ENCODE data around the gene AP3S2. TPM values are rescaled to one million over a fixed set of nuclear protein-coding genes. Genes with fewer than 3 reads are reported as not detected.

Gene AP3S2
- total and polyA plus RNA-seq, 2 experiments from 2014 or later = 9.4 to 93.3 TPM

GRCh38 chr15:89904519-89904918, 10.7 kb upstream of the AP3S2 start:
- Mint-ChIP-seq H3K27me3 (ENCODE audit: insufficient read depth, low read depth, poor library complexity) (peaks cover 11% of the 10 kb centered on the region), H3K4me1 (no peaks in the 10 kb centered on the region; the same call in 2 of the 3 replicates), H3K27ac (no peak overlapping the region), H3K4me3 (no peak overlapping the region), H3K36me3 (ENCODE audit: low read depth) (peaks cover 3% of the 10 kb centered on the region; the same call in 1 of the 3 replicates), H3K9me3 (no peaks in the 10 kb centered on the region)
- Histone ChIP-seq H3K27ac (ENCODE audit: low read depth) (no peak overlapping the region), H3K36me3 (ENCODE audit: insufficient read depth) (no peaks in the 10 kb centered on the region), H3K4me2 (no peak overlapping the region), H3K27me3 (ENCODE audit: insufficient read depth) (no peaks in the 10 kb centered on the region), H2AFZ (no peak overlapping the region), H3F3A (replicated peaks; ENCODE audit: low read depth) (no peaks in the 10 kb centered on the region), H3K4me1 (ENCODE audit: insufficient read depth) (no peaks in the 10 kb centered on the region), H3K79me2 (replicated peaks; ENCODE audit: insufficient read depth) (no peaks in the 10 kb centered on the region), H3K9me2 (ENCODE audit: insufficient read depth) (no peaks in the 10 kb centered on the region), H4K20me1 (replicated peaks; ENCODE audit: insufficient read depth) (no peaks in the 10 kb centered on the region), H3K4me3 (no peak overlapping the region)
- DNase-seq (ENCODE audit: low spot score) (no peak), ATAC-seq (no peak)
- TF ChIP-seq EZH2phosphoT487 (IDR thresholded peaks at IDR 0.05; ENCODE audit: unreplicated experiment) = no peak
- no peak for TF ChIP-seq JUNB (IDR thresholded peaks at IDR 0.05; ENCODE audit: unreplicated experiment)
- no peak for TF ChIP-seq POLR2AphosphoS5 (IDR thresholded peaks at IDR 0.05; ENCODE audit: low read depth)
- TF ChIP-seq ZNF114 (CRISPR knock-in tag; IDR thresholded peaks at IDR 0.05) = no peak
- no peak for TF ChIP-seq NANOG (IDR thresholded peaks at IDR 0.05; ENCODE audit: borderline replicate concordance)
- no peak for TF ChIP-seq REST (IDR thresholded peaks at IDR 0.05; ENCODE audit: unreplicated experiment)
- TF ChIP-seq ZNF462 (CRISPR knock-in tag; IDR thresholded peaks at IDR 0.05) = no peak
- no peak for TF ChIP-seq ZNF331 (CRISPR knock-in tag; IDR thresholded peaks at IDR 0.05; ENCODE audit: low read depth)
- TF ChIP-seq CTCF (conservative IDR thresholded peaks at IDR 0.05; ENCODE audit: low read depth in 2 of 2) = no peak

Data from GM23338 (cell line).